ENCODE results near the gene DGKI.

Gene DGKI

GRCh38 chr7:137446025-137446424, 400.7 kb downstream of the DGKI start:
- TF ChIP-seq GATA2 (IDR thresholded peaks at IDR 0.05; ENCODE audit: low read depth, low read length) (0 out of 2 replicates have a peak, but pooled peaks have one; percentile 31), GATA3 (IDR thresholded peaks at IDR 0.05; ENCODE audit: low read depth, low read length) (no peak)

DNA sequence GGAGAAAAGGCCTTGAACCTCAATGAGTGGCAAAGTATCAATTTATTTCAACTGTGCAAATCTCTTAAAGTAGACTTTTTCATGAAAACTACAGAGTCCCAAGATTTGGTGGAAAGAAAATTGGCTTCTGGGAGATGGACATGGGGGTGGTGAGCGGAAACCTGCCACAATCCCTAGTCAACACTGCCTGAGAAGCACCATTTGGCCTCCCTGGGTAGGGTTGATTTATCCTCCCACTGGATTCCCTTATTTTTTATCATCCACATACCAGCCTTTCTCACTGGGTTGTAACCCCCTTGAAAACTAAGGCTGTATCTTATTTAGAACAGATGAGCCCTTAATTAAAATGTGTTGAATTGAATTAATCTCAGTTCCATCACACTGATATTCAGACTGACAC, 401.5 kb downstream of the DGKI start:
- TF ChIP-seq GATA2 (IDR thresholded peaks at IDR 0.05; ENCODE audit: low read depth, low read length) = no peak
- TF ChIP-seq GATA3 (IDR thresholded peaks at IDR 0.05; ENCODE audit: low read depth, low read length) = no peak

DNA sequence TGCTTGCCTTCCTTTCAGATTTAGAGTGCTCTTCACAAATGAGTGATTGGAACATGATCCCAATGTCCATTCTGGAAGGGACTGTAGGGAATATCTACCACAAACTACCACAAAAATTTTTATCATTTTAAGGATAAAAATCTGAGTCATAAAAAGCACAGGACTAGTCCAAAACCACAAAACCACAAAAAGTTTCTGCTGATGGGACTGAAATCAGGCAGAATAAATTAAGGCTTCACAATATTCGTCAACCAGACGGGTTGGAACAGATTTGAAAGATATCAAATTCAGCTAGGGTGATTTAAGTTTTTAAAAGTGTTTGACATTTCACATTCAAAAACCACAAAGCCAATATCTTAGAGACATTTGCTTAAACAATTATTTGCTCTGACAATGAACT, 403.2 kb downstream of the DGKI start:
- TF ChIP-seq GATA2 (IDR thresholded peaks at IDR 0.05; ENCODE audit: low read depth, low read length) = no peak
- TF ChIP-seq GATA3 (IDR thresholded peaks at IDR 0.05; ENCODE audit: low read depth, low read length) = no peak

DNA sequence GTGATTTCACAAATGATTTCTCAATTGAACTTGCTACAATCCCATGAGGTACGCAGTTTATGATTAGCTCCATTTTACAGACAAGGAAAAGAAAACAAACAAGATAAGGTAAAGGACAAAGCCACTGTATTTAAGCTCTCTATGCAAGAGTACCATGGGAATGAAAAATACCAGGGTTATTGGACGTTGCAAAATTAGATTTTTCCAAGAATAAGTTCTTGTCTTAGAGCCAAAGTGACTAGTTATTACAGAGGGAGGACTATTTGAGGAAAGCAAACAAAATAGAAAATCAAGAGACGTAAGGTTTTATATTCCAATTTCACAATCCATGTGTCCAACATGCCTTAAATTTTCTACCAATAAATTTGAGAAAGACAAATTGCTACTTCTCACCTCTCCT, 405.3 kb downstream of the DGKI start:
- TF ChIP-seq GATA3 (IDR thresholded peaks at IDR 0.05; ENCODE audit: low read depth, low read length) (no peak), GATA2 (IDR thresholded peaks at IDR 0.05; ENCODE audit: low read depth, low read length) (no peak)

DNA sequence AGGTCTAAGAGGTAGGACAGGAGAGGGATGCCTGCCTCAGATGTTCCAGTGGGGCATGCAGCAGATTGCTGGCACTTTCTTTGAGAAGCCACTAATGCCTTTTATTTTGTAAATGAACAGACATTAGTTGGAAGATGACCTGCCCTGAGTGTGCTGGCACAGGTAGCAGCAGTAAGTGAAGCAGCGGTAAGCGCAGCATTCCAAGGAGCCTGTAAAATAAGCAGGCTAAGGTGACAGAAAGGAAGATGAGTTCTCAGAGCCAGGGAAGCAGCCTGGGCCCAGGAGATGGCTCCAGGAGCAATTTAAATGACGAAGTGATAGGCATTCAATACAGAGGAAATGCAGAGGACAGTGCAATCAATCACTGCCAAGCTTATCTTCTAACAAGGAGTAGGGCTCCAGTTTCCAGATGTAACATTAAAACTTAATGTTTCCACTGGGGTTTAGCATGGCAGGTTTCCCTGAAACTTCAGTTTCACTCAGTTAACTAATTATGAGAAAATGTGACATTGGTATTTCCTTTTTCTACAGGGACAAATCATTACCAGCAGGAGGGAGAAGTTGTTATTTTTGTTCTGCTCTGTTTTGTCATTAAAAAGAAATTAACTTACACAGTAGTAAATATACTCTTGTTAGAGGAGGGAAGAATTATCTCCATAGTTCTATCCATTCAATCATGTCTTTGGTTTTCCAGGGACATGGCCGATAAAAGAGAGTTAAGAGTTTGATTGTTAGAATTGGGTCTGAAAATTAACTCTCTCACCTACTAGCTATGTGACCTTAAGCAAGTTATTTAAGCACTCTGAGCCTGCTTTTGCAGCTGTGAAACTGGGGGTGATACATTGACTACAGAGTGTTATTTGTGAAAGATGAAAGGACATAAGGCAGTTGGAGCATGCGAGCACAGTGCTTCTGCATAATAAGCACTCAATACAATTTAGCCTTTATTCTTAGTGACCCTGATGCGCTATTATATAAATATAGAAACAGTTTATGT, 406.6 kb downstream of the DGKI start:
- TF ChIP-seq GATA3 (IDR thresholded peaks at IDR 0.05; ENCODE audit: low read depth, low read length) (no peak), GATA2 (IDR thresholded peaks at IDR 0.05; ENCODE audit: low read depth, low read length) (no peak)

- TF ChIP-seq GATA3 (IDR thresholded peaks at IDR 0.05; ENCODE audit: low read depth, low read length) (no peak), GATA2 (IDR thresholded peaks at IDR 0.05; ENCODE audit: low read depth, low read length) (no peak)
Observed at GRCh38 chr7:137434946-137435345, 411.8 kb downstream of the DGKI start.

DNA sequence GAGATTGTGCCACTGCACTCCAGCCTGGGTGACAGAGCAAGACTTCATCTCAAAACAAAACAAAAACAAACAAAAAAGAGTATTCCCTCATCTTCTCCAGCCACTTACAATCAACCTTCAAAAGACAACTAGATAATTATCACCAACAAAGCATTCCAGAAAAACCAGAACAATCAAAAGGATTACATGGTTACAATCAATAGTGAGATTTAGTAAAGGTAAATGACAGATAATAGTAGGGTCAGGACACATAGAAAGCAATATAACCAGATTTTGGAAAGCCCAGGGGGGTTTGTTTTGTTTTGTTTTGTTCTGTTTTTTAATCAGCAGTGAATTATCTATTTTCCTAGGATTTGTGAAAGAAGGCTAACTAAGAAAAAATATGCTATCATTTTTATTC, 412.2 kb downstream of the DGKI start:
- TF ChIP-seq GATA3 (IDR thresholded peaks at IDR 0.05; ENCODE audit: low read depth, low read length) = no peak
- TF ChIP-seq GATA2 (IDR thresholded peaks at IDR 0.05; ENCODE audit: low read depth, low read length) = no peak

- TF ChIP-seq GATA2 (IDR thresholded peaks at IDR 0.05; ENCODE audit: low read depth, low read length) (no peak), GATA3 (IDR thresholded peaks at IDR 0.05; ENCODE audit: low read depth, low read length) (no peak)
Observed at GRCh38 chr7:137423321-137423720, 423.5 kb downstream of the DGKI start.

DNA sequence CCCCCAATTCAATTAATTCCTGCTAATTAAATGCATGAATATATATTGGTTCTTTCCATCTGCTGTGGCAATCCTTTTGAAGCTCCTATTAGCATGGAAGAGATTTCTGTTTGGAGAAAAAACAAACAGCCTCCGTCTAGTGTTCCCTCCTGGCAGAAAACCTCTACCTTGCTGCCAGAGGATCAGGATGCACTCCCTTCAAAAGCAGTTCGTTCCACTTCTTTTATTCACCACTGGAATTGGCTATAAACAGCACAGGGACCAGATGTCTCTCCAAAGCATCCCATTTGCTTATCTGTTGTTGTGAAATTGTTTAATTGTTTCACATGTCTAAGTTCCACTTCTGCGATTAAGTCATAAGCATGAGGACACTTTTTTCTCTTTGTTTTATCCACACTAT, 425.4 kb downstream of the DGKI start:
- TF ChIP-seq GATA2 (IDR thresholded peaks at IDR 0.05; ENCODE audit: low read depth, low read length) = no peak
- TF ChIP-seq GATA3 (IDR thresholded peaks at IDR 0.05; ENCODE audit: low read depth, low read length) = no peak

DNA sequence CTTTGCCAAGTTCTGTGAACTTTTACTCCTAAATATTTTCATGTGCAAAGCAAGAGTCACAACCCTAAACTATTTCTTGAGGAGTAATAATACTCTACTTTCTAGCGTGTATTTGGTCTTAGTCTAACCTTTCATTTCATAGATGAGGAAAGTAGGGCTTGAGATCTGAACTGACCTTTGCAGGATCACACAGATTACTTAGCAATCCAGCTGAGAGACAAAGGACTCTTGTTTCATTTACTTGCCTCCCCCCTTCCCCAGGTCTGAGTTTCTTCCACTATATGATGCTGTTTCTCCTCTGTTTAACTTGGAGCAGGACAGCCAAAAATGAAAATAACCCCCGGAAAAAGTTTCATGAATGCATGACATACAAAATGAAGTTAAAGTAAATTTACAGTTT, 427.9 kb downstream of the DGKI start:
- TF ChIP-seq GATA3 (IDR thresholded peaks at IDR 0.05; ENCODE audit: low read depth, low read length) (no peak), GATA2 (IDR thresholded peaks at IDR 0.05; ENCODE audit: low read depth, low read length) (no peak)

GRCh38 chr7:137417464-137417863, 429.3 kb downstream of the DGKI start:
- no peak for TF ChIP-seq GATA2 (IDR thresholded peaks at IDR 0.05; ENCODE audit: low read depth, low read length)
- TF ChIP-seq GATA3 (IDR thresholded peaks at IDR 0.05; ENCODE audit: low read depth, low read length) = no peak

- TF ChIP-seq GATA2 (IDR thresholded peaks at IDR 0.05; ENCODE audit: low read depth, low read length) = no peak
- no peak for TF ChIP-seq GATA3 (IDR thresholded peaks at IDR 0.05; ENCODE audit: low read depth, low read length)
Observed at GRCh38 chr7:137413901-137414300, 432.9 kb downstream of the DGKI start.

DNA sequence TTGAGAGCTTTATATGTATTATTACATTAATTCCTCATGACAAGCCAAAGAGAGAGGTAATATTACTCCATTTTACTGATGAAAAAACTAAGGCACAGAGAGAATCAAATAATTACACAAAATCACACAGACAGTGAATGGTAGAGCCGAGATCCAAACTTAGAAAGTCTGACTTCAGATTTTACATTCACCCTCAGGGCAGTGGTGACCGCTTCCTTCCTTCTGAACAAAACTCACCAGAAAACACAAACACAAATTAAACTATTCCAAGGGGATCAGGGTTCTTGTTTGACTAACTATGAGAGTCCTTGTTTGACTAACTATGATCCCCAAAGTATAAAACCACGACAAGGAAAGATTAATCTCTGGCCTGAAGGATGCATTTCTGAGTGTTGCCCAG, 435.3 kb downstream of the DGKI start:
- TF ChIP-seq GATA2 (IDR thresholded peaks at IDR 0.05; ENCODE audit: low read depth, low read length) (no peak), GATA3 (IDR thresholded peaks at IDR 0.05; ENCODE audit: low read depth, low read length) (no peak)

DNA sequence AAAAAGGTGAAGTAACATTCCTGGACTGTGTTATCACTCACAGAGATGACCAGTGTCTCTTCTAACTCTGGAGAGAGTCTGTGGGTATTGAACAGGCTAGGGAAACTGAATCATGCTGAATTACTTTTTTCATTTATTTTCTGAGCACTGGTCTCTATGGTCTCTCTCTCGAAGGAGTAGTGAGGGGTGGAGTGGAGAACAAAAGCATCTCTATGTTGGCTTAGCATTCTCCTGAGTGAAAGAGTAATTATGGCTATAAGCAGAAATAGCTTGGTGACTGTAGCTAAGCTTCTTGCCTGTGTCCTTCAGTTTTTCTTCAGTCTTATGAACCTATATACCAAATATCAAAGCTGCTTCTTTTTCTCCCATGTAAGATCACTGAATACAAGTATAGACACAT, 438.6 kb downstream of the DGKI start:
- TF ChIP-seq GATA2 (IDR thresholded peaks at IDR 0.05; ENCODE audit: low read depth, low read length) (no peak), GATA3 (IDR thresholded peaks at IDR 0.05; ENCODE audit: low read depth, low read length) (no peak)

DNA sequence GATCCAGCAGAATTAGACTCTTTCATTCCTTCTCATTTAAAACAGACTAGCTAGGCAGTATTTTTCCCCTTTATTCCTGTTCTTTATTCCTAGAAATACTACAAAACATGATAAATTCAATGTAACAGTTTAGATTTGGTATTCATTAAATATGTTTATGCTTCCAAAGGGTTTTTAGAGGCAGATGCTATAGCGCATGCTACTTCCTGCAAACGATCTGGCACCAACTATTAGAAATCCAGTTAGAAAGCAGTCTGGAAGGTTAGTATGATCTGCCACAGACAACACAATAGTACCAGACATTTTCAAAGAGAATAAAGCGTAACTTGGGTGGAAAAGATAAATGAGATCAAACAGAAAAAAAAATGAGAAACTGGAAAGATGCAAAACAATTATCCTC, 439.7 kb downstream of the DGKI start:
- TF ChIP-seq GATA3 (IDR thresholded peaks at IDR 0.05; ENCODE audit: low read depth, low read length) = no peak
- TF ChIP-seq GATA2 (IDR thresholded peaks at IDR 0.05; ENCODE audit: low read depth, low read length) = no peak

Measured in SH-SY5Y (cell line).